Activated CD4-positive, alpha-beta memory T cell treated with anti-CD3 and anti-CD28 coated beads for 36 hours (primary cell): ENCODE results near the gene MADCAM1. TPM values are rescaled to one million over a fixed set of nuclear protein-coding genes. Genes with fewer than 3 reads are reported as not detected.

Experiments
- CTCF ChIA-PET: fragments of 350-600 bp; sonication (Branson Sonifier 250); formaldehyde crosslinking; loops from one replicate; lab custom pipeline; 2021; ENCODE audit warnings: antibody characterized with exemption, inconsistent platforms; lab: Charles Lee
- POLR2A ChIA-PET: fragments of 350-600 bp; sonication (Branson Sonifier 250); formaldehyde crosslinking; loops from one replicate; lab custom pipeline; 2021; ENCODE audit warnings: antibody characterized with exemption; lab: Charles Lee
- DNase-seq: peaks from one replicate; pipeline ENCODE4 v3.0.0-alpha.2; 2020
- H3K27ac Mint-ChIP-seq: one replicate; pipeline ENCODE4 v1.8.0; 2021; ENCODE audit warnings: mixed read lengths
- H3K27me3 Mint-ChIP-seq: one replicate; pipeline ENCODE4 v1.8.0; 2021; ENCODE audit warnings: mixed read lengths
- H3K36me3 Mint-ChIP-seq: one replicate; pipeline ENCODE4 v1.8.0; 2021; ENCODE audit warnings: mixed read lengths
- H3K4me1 Mint-ChIP-seq: one replicate; pipeline ENCODE4 v1.8.0; 2021; ENCODE audit warnings: low read depth, mixed read lengths
- H3K4me3 Mint-ChIP-seq: one replicate; pipeline ENCODE4 v1.8.0; 2021; ENCODE audit warnings: mild to moderate bottlenecking, mixed read lengths
- H3K9me3 Mint-ChIP-seq: one replicate; pipeline ENCODE4 v1.8.0; 2021; ENCODE audit warnings: mixed read lengths
- intact Hi-C: fragments of 100-400 bp; cut with micrococcal nuclease; formaldehyde crosslinking; loops from one replicate; pipeline ENCODE4 v1.15.1; 2023
- total RNA-seq, 2 experiments: library from RNA; stranded (reverse); gene quantifications; one replicate each; pipeline ENCODE4 v1.2.3, GENCODE V29; 2021

Gene MADCAM1
- total RNA-seq, 2 experiments from 2014 or later, result 0.22 to 0.36 TPM

- Mint-ChIP-seq H3K4me3 (no peak overlapping the region), H3K27ac (no peak overlapping the region), H3K9me3 (peaks cover 20% of the 10 kb centered on the region), H3K27me3 (peaks cover 23% of the 10 kb centered on the region), H3K4me1 (peaks cover 18% of the 10 kb centered on the region), H3K36me3 (peaks cover 16% of the 10 kb centered on the region)
- no peak for DNase-seq
- ChIA-PET CTCF (no interaction called here), POLR2A (no interaction called here)
- intact Hi-C loops, result no loop called here
Observed at GRCh38 chr19:484494-484893, 11.8 kb upstream of the MADCAM1 start.

- CTCF ChIA-PET, result interaction anchor here (2.3 kb wide), 1 partner anchor 22 kb away, joined by 7 read pairs; the partner anchor contains the start of gene TPGS1
- POLR2A ChIA-PET, result interaction anchor here (0.6 kb wide), 1 partner anchor 147 kb away, joined by 4 read pairs; no protein-coding TSS in a partner anchor
- Mint-ChIP-seq H3K27me3 (peaks cover 23% of the 10 kb centered on the region), H3K27ac (no peak overlapping the region), H3K4me3 (no peak overlapping the region), H3K4me1 (peaks cover 16% of the 10 kb centered on the region), H3K9me3 (peaks cover 17% of the 10 kb centered on the region), H3K36me3 (peaks cover 13% of the 10 kb centered on the region)
- no peak for DNase-seq
- intact Hi-C loops, result no loop called here
Observed at GRCh38 chr19:485077-485476, 11.2 kb upstream of the MADCAM1 start.

DNA sequence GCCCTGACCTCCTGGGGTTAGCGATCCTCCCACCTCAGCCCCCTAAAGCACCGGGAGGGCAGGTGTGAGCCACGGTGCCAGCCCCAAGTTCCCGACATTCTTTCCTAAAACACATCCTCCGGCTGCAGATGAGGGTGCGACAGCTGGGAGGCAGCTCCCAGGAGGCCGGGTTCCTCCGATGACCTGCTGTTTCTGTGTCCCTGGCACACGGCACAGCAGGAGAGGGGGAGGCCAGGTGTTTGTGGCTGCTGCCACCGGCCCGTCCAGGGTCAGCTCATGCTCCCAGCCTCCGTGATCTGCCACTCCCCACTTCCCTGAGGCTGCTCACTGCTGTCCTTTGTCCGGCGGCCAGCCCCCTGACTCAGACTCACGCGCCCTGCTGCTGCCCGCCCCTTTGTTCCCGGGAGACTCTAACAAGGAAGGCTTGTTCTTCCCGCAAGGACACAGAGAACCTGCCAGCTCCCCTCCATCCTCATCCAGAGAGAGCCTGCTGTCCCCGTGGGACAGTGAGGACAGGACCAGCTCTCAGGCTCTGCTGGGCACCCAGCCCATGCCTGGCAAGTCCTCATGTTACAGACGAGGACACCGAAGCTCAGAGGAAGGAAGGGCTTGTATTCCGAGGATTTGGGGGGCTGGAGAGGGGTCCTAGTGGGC lies 10.6 kb upstream of the MADCAM1 start:
- H3K4me3 Mint-ChIP-seq, result no peak overlapping the region
- peaks cover 17% of the 10 kb centered on the region for H3K27me3 Mint-ChIP-seq
- no peak for DNase-seq
- peaks cover 6% of the 10 kb centered on the region for H3K36me3 Mint-ChIP-seq
- ChIA-PET POLR2A (interaction anchor here (0.6 kb wide), 1 partner anchor 146 kb away, joined by 4 read pairs; no protein-coding TSS in a partner anchor), CTCF (interaction anchor here (2.3 kb wide), 1 partner anchor 21 kb away, joined by 7 read pairs; the partner anchor contains the start of gene TPGS1)
- peaks cover 10% of the 10 kb centered on the region for H3K4me1 Mint-ChIP-seq
- no peak overlapping the region for H3K27ac Mint-ChIP-seq
- intact Hi-C loops, result no loop called here
- peaks cover 10% of the 10 kb centered on the region for H3K9me3 Mint-ChIP-seq

DNA sequence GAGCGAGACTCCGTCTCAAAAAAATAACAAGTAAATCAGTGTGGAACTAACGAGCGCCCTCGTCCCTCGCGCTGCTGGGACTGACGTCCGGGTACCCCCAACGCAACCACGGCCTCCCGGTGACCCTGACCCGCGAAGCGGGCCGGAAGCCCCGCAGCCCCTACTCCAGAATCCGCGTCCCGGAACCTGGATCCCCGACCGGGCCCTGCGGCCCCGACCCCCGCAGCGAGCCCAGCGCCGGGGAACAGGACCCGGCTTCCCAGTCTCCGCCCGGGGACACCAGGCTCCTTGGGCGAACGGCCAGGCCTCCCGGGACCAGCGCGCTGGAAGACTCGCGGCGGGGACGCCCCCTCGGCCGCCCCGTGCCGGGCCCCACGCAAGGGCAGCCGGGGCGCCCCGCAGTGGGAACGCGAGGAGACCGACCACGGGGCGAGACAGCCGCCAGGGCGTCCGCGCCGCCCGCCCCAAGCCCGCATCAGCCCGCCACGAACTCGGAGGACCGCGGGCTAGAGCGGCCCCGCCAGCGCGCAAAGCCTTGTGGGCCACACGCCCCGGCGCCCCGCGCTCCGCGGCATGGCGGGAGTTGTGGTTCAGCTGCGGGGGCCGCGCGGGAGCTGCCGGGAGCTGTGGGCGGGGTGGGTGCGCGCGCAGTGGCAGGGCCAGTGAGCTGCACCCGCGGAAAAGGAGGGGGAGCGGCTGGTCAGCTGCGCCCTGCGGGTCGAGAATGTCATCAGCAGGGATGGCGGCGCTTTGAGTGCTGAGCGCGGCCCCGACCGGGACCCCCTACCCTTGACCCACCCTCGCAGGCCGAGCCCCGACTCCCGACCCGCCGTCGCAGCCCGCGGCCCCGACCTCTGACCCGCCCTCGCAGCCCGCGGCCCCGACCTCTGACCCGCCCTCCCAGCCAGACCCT lies 7.5 kb upstream of the MADCAM1 start:
- Mint-ChIP-seq H3K36me3 (no peaks in the 10 kb centered on the region), H3K4me1 (peaks cover 5% of the 10 kb centered on the region), H3K4me3 (peak overlapping the region; percentile 78), H3K27me3 (peaks cover 12% of the 10 kb centered on the region), H3K9me3 (peaks cover 2% of the 10 kb centered on the region), H3K27ac (peak overlapping the region; percentile 79)
- POLR2A ChIA-PET, result interaction anchor here (0.6 to 2.3 kb wide), 4 partner anchors 18 to 145 kb away, joined by 3 to 16 read pairs (median 6); partner anchors contain the start of gene TPGS1
- intact Hi-C loops, result loop anchor here (1.0 kb wide), 1 partner anchor 19 kb away; the partner anchor contains the start of gene TPGS1
- DNase-seq, result peak; percentile 95
- CTCF ChIA-PET, result interaction anchor here (0.6 to 1.8 kb wide), 5 partner anchors 9 to 193 kb away, joined by 3 to 17 read pairs (median 8); no protein-coding TSS in a partner anchor

GRCh38 chr19:489418-490196 lies 6.7 kb upstream of the MADCAM1 start:
- ChIA-PET POLR2A (interaction anchor here (1.1 to 2.3 kb wide), 2 partner anchors 17 to 21 kb away, joined by 9 to 16 read pairs; partner anchors contain the start of gene TPGS1), CTCF (interaction anchor here (0.8 to 1.7 kb wide), 3 partner anchors 9 to 21 kb away, joined by 3 to 17 read pairs (median 9); no protein-coding TSS in a partner anchor)
- intact Hi-C loops, result loop anchor here (1.0 kb wide), 1 partner anchor 18 kb away; the partner anchor contains the start of gene TPGS1
- peak; percentile 34 for DNase-seq
- Mint-ChIP-seq H3K36me3 (no peaks in the 10 kb centered on the region), H3K27me3 (peaks cover 12% of the 10 kb centered on the region), H3K4me1 (peaks cover 5% of the 10 kb centered on the region), H3K27ac (peak overlapping the region; percentile 49), H3K9me3 (peaks cover 2% of the 10 kb centered on the region), H3K4me3 (peak overlapping the region; percentile 78)

GRCh38 chr19:491146-491741 lies 5.0 kb upstream of the MADCAM1 start:
- CTCF ChIA-PET, result interaction anchor here (1.1 to 2.3 kb wide), 2 partner anchors 15 to 19 kb away, joined by 5 to 14 read pairs; no protein-coding TSS in a partner anchor
- peak; percentile 42 for DNase-seq
- POLR2A ChIA-PET, result interaction anchor here (0.9 kb wide), 1 partner anchor 19 kb away, joined by 4 read pairs; no protein-coding TSS in a partner anchor
- intact Hi-C loops, result no loop called here
- Mint-ChIP-seq H3K27ac (no peak overlapping the region), H3K4me1 (peaks cover 5% of the 10 kb centered on the region), H3K9me3 (peaks cover 2% of the 10 kb centered on the region), H3K4me3 (no peak overlapping the region), H3K27me3 (peaks cover 6% of the 10 kb centered on the region), H3K36me3 (no peaks in the 10 kb centered on the region)

GRCh38 chr19:492091-492531 lies 4.2 kb upstream of the MADCAM1 start:
- H3K4me3 Mint-ChIP-seq, result no peak overlapping the region
- ChIA-PET CTCF (interaction anchor here (2.3 kb wide), 1 partner anchor 14 kb away, joined by 14 read pairs; no protein-coding TSS in a partner anchor), POLR2A (no interaction called here)
- peak; percentile 55 for DNase-seq
- H3K4me1 Mint-ChIP-seq, result peaks cover 5% of the 10 kb centered on the region
- peaks cover 4% of the 10 kb centered on the region for H3K27me3 Mint-ChIP-seq
- H3K36me3 Mint-ChIP-seq, result no peaks in the 10 kb centered on the region
- H3K27ac Mint-ChIP-seq, result no peak overlapping the region
- intact Hi-C loops, result no loop called here
- H3K9me3 Mint-ChIP-seq, result peaks cover 2% of the 10 kb centered on the region

DNA sequence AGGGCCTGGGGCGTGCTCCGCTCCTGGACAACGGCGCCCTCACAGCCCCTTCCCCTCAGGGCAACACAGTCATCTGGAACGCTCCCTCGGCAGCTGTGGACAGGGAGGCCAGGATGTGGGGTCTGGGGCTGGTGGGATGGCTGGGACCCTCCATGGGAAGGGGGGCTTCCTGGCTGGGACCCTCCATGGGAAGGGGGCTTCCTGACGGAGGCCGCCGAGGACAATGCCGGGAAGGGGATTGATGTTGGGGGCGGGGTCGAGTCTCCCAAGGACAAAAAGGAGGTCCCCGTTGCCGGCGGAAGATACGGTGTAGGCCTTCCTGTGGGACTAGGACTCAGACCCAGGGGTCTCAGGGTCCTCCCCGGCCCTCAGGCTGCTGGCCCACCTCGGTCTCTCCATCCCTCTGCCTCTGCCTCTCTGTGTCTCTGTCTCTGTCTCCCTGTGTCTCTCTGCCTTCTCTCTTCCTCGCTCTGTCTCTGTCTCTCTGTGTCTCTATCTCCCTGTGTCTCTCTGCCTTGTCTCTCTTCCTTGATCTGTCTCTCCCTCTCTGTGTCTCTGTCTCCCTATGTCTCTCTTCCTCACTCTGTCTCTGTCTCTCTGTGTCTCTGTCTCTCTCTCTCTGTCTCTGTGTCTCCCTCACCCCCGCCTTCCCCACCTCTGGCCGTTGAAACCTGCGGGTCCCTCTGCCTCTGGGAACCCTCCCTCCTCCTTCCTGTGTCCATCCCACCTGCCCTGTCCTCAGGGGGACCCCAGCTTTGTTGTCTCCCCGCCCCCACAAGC lies 2.7 kb upstream of the MADCAM1 start:
- Mint-ChIP-seq H3K36me3 (no peaks in the 10 kb centered on the region), H3K4me3 (no peak overlapping the region), H3K4me1 (peaks cover 2% of the 10 kb centered on the region), H3K27me3 (peaks cover 8% of the 10 kb centered on the region), H3K27ac (no peak overlapping the region), H3K9me3 (peaks cover 2% of the 10 kb centered on the region)
- POLR2A ChIA-PET, result no interaction called here
- CTCF ChIA-PET, result interaction anchor here (0.9 to 3.3 kb wide), 2 partner anchors 13 to 17 kb away, joined by 3 to 26 read pairs; partner anchors contain the start of gene TPGS1
- intact Hi-C loops, result no loop called here
- DNase-seq, result no peak

GRCh38 chr19:494171-495080 lies 1.9 kb upstream of the MADCAM1 start:
- intact Hi-C loops, result no loop called here
- Mint-ChIP-seq H3K27me3 (peaks cover 13% of the 10 kb centered on the region), H3K36me3 (no peaks in the 10 kb centered on the region), H3K4me3 (no peak overlapping the region), H3K4me1 (peaks cover 4% of the 10 kb centered on the region), H3K9me3 (peaks cover 2% of the 10 kb centered on the region), H3K27ac (no peak overlapping the region)
- DNase-seq, result no peak
- ChIA-PET POLR2A (no interaction called here), CTCF (interaction anchor here (0.9 to 3.3 kb wide), 3 partner anchors 12 to 16 kb away, joined by 3 to 26 read pairs (median 13); partner anchors contain the start of gene TPGS1)
